Renal pelvis (tissue), 4 donors: Measurements from ENCODE around the gene MAPK7. TPM values are rescaled to one million over a fixed set of nuclear protein-coding genes. Genes with fewer than 3 reads are reported as not detected.
"Not testable (repeated sequence)": the region's sequence is repeated elsewhere in the genome, so short reads cannot be mapped to it uniquely, and the experiment has no call there.

Source experiments
- DNase-seq: peaks from one replicate; pipeline ENCODE4 v3.0.0-alpha.2; 2013
- polyA plus RNA-seq, 3 donors: library from polyadenylated mRNA; unstranded; fragments of 120-200 nt; gene quantifications; one replicate each; pipeline ENCODE4 v1.2.1, GENCODE V29; 2013; ENCODE audit not compliant: insufficient read length in 3 of 3

The MAPK7 gene
- polyA plus RNA-seq, 3 donors: 25.0 to 31.6 (median 29.3) TPM

DNA sequence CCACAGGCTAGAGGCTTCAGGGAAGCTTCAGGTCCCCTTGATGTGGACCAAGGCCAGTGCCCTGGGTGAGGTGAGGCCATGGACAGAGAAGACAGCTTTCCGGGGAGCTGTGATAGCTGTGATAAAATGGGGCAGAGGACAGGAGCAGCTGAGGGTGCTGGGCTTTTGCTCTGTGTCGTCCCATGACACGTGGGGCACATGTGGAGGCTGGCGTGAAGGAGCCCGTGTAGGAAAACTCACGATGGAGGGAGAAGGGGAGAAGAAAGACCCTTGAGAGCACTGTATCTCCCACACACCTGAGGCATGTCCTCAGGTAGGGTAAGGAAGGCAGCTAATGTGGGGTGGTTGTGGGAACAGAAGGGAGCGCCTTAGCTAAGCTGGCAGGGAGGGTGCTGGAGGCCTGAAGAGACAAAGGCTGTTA lies 37.1 kb upstream of the MAPK7 start:
- no peak for DNase-seq

DNA sequence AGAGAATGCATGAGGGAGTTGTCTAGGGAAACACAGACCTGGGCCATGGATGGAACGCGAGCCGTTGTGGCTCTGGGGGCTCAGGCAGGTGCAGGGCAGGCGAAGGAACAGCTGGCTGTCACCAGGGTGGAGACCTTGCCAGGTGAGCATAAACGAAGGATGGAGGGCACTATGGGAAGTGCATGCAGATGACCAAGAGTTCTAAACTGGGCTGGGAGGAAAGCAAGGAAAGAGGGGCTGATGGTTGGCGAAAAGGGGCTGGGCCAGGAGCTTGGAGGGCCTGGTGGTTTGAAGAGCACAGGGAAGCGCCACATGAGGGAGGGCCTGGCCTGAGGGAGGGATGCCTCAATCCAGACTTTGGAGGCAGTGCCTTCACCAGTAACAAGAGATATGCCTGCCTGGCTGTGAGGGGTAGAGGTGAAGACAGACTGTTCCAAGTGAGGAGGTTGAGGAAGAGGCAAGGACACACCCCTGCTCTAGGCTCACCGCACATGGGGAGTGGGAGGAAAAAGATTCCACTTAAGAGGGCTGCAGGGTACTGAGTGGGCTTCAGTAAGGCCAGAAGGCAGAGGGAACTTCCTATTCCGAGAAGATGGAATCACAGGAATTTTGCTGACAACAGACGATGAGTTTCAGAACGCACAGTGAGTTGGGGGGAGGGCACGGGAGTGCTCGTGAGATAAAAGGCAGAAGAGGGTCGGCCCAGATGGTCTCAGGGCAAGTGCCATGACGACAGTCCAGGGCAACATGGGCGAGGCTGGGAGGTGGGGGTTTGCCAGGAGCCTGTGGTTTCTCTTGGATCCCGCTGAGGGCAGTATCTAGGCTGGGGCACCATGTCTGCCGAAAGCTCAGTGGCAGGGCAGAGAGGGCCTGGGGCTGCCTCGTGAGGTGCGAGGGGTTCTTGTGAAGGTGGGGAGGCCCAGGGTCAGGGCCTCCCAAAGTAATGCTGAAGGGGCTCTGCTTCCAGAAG lies 36.4 kb upstream of the MAPK7 start:
- DNase-seq: no peak

DNA sequence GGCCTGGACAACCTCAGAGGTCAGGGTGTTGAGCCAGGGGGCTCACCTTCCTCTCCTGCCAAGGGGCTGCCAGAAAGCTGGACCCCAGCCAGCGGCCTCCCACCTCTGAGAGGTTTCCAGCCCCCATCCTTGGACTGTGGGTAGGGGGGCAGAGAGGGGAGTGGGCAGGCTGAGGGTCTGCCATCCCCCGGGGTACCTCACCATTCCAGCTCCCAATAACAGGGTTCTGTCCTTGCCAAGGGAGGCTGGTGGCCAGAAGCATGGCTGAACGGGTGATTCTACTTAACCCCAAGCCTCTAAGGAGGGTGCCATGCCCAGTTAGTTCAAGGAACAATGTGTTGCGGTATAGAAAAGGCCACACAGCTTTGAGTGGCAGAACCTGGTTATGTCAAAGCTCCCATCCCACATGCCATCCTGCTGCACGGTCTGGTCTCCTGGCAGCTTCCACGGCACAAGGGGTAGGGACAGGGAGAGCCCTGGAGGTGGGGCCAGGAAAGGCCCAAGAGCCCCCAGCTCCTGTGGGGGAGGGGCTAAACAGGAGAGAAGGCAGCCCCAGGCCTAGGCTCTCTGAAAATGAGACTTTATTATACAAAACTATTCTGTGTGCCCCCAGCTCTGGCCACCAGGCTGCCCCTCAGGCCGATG lies 35.6 kb upstream of the MAPK7 start:
- no peak for DNase-seq

DNA sequence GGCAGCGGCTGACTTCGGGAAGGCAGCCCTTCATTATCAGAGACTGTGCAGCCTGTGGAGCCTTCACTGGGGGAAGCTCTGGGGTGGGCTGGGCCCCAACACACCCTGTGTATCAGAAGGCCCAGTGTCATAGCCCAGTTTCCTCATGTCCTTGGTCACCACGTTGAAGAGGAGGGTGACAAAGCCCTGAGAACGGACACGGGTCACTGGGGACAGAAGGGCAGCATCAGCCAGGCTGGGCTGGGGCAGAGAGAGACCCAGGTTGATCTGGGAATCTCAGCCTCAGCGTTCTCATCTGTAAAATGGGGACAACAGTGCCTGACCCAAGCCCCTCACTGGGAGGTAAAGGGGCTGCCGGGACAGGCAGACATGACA lies 35.1 kb upstream of the MAPK7 start:
- no peak for DNase-seq

DNA sequence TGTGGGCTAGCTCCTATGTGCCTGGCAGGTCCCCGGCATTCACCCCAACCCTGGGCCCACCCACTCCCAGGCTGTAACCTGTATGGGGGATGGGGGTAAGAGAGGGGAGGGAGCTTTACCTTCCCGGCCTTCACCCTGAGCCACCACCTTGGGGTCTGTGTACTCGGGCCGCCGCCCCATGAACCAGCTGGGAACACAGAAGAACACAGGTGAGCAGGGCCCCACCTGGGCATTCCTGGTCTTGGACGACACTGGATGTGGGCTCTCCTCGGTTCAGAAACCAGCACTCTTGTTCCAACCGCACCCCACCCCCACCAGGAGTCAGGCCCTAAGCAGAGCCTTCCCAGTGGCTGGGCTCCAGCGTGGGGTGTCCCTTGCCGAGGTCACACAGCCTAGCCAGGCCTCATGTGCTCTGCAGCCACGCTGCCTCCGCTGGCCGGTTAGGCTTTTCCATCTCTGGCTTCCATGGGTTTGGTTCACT lies 34.6 kb upstream of the MAPK7 start:
- DNase-seq: no peak

DNA sequence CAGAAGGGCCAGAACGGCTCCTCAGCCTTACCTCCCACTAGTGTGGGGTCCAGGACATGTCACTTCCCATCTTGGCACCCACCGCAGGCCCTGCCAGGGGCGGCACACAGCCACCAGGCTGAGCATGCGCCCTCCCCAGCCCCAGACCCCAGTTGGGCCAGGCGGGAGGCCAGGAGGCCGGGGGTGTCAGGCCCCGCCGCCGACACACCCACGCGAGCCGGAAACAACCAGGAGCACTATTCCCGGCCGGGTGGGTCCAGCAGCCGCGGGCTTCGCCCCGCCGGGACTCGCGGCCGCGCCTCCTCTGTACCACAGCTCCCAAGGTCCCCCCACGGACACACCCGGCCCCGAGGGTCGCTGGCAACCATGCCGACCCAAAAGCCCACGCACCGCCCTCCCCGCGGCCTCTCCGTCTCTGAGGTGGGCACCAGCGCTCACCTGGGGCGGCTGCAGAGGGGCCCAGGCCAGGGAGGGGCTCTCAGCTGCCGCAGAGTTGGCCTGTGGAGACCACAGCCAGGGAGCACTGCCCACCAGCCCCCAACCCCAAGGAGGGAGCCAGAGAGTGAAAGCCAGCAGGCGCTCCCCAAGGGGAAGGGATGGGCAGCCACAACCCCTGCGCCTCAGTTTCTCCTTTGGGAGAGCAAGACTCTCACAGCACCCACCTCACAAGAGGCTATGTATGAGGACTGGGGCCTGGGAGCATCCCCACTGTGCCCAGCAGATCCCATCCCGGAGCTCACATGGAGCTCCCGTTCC lies 33.8 kb upstream of the MAPK7 start:
- no peak for DNase-seq

DNA sequence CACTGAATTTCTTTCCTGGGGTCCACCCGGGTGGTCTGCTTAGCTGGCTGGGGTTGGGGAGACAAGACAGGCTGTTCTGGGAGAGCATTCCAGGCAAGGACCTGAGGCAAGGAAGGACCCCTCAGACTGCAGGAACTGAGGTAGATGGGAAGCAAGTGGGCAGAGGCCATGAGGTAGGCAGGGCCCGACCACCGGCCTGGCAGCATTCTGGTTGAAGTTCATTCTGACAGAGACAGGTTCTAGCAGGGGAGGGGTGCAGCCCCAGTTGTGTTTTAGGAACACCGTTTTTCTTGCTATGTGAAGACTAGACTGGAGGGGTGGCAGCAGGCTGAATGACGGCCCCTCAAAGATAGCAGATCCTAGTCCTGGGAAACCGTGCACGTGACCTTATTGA lies 33.2 kb upstream of the MAPK7 start:
- no peak for DNase-seq

DNA sequence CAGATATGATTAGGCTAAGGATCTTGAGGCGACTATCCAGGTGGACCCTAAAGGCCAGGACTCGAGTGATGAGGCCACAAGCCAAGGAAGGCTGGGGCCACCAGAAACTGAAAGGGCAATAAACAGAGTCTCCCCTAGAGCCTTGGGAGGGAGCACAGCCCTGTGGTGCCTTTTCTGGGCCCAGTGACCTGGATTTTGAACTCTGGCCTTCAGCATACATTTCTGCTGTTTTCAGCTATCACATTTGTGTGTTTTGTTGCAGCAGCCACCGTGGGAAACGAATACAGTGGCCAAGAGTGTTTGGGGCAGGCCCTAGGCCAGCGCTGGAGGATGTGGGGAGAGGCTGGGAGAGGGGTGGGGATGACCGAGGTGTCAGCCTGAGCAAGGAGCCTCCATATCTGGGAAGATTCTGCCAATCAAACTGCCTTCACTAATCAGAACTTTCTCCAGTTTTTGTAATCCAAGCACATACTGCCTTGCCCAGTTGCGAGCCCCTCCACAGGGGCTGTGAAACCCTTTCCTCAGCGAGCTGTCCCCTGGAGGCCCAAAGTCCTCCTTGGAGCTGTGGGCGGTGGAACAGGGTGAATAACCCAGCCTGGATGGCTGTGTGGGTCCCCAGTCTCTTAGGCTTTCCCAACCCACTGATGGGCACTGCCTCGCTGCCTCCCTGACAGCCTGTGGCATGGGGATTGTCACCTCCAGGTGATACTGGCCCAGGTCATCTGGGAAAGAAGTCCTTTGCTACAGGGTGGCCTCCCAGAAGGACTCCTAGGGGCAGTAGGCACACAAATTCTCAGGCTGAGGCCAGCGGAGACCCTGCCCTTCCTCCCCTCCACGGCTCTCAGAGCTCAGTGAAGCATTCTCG lies 32.6 kb upstream of the MAPK7 start:
- no peak for DNase-seq

DNA sequence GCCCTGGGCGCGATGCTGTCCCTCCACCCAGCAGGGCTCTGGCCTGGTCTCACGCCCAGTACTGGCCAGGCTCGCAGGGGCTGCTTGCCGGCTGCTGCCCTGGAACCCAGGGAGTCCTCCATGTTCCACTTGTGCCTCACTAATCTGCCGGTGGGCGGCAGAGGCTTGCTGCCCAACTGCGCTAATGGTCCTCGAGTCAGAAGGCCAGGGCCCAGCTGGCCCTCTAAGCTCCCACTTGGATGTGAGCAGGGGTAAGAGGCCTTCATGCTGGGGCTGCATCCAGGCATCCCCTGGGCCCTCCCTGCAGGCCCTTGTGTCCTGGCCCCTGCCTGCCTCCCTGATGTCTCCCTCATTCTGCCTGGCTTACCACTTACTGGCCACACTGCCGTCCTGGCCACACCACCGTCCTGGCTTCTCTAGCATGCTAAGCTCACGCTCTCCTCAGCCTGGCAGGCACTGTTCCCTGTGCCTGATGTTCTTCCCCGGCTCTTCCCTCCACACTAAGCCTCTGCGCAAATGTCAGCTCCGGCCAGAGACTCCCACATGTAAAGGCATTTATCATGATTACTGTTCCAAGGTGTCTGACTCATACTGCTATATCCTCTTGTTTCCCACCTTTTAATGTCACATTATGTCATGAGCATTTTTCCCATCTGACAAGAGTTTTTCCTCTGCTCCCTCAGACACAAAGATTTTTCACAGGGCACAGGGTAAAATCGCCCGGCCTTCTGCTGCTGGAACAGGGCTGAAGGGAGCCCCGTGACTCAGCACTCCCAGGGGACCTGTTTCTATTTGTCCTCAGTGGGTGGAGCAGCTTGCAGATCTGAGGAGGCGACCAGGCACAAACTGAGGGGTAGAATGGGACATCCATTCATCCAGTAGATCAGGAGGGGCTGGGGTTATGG lies 31.7 kb upstream of the MAPK7 start:
- no peak for DNase-seq

DNA sequence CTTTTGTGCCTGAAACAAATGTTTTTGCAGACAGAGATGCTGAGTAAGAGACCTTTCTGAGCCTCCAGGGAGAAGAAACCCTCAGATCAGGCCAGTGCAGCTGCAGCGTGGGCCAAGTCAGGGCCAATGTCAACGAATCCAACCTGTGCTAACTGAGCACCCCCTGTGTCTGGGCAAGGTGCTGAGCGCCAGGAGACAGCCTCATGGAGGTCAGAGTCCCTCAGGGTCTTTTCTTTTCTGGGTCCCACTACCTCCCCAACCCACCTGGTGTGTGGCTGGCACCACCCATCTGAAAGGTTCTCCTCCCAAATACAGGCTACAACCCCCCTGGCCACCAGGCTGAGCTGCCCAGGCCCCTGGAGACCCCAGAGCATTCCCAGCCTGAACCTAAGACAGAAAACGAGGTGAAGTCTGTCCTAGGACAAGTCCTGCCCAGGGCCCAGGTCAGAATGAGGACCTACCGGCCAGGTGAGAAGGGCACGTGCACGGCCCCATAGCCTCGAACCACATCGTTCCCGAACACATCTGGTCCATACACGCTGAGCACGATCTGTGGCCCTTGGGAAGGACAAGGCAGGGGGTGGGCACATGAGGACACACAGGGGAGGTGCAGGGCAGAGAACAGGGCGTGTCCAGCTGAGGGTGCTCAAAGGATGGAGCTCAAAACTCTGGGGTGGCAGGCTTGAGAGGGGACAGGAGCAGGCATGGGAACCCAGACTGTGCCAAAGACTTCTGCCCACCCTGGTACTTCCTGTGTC lies 30.8 kb upstream of the MAPK7 start:
- no peak for DNase-seq

DNA sequence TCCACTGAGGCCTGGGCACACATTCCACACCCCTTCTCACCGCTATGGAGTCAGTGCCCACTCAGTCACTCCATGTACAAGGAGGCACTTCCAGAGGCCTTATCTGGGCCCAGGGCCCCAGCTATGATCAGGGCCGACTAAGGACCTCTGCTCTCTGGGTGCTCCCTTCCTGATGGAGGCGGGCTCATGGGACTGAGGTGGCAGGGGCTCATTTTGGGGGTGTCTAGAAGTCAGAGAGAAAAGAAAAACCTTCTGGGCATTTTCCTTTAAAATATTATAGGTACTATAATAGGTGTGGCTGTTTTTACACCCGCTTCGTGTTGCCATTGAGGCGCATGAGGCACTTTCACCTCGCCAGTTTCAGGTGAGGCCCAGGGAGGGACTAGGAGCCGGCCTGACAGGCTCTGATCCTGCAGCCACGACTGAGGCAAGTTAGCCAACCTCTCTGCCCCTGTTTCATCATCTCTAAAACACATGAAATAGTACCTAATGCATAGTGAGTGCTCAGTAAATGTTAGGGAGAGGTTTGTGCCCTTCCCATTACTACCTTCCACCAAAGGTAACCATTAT lies 30.1 kb upstream of the MAPK7 start:
- no peak for DNase-seq

DNA sequence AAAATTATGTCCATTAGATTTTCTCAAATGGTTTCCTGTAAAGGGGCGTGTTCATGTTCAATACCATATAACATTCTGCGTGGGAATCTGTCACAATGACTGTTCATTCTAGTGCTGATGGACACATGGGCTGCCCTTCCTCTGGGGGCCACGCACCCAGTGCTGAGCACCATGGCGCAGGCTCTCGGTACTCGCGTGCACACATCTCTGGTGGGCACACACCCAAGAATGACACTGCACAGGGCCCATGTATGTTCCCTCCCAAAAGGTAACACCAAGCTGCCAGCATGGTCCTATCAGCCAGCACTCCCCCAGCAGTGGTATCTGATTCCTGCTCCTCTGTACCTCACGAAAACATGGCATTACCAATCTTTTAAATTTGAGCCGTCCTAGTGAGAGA lies 29.5 kb upstream of the MAPK7 start:
- no peak for DNase-seq

DNA sequence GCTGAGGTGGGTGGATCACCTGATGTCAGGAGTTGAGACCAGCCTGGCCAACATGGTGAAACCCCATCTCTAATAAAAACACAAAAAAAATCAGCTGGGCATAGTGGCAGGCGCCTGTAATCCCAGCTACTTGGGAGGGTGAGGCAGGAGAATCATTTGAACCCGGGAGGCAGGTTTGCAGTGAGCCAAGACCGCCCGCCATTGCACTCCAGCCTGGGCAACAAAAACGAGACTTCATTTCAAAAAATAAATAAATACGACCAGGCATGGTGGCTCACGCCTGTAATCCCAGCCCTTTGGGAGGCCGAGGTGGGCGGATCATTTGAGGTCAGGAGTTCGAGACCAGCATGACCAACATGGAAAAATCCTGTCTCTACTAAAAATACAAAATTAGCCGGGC lies 24.9 kb upstream of the MAPK7 start:
- not testable (repeated sequence) for DNase-seq

DNA sequence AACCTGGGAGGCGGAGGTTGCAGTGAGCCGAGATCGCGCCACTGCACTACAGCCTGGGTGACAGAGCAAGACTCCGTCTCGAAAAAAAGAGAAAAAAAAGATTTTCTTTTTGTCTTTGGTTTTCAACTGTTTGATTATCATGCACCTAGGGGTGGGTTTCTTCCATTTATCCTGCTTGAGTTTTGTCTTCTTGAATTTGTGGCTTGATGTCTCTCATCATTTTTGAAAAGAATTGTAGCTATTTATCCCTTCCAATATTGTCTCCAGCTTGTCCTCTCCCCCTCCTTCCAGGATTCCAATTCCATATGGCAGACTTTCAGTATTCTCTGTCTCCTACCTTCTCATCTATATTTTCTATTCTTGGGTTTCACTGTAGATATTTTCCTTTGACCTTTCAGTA lies 23.6 kb upstream of the MAPK7 start:
- DNase-seq: no peak

DNA sequence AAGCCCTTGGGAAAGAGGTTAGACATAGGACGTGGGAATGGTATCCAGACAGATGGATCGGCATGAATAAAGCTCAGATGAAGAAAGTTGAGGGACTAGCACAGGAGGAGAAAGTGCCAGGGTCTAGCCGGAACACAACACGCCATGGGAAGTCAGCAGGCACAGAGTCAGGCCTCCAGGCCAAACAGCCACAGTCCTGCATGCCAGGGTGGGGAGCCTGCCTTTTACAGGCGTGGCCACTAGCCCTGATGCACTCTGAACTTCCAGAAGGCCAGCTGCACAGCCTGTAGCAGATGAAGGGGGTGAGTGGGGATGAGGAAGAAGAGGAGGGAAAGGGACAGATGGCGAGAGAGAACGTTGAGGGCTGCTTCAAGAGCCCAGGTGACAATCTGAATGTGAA lies 20.9 kb upstream of the MAPK7 start:
- no peak for DNase-seq

DNA sequence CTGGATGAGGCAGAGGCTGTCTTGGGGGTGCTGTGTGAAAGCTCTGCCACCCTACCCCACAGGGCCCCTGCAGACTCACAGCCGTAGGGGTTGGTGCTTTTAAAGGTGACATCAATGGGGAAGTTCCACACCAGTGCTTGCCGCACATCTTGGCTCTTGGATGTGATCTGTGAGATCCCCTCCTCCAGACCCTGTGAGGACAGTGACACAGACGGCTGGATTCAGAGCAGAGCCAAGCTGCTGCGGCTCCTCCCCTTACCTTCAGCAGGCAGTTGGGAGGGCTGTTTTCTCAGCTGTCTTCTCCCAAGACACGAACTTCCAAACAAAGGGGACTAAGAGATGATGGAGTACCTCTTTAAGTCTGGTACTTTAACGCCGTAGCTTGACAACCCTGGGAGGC lies 20.5 kb upstream of the MAPK7 start:
- DNase-seq: no peak

DNA sequence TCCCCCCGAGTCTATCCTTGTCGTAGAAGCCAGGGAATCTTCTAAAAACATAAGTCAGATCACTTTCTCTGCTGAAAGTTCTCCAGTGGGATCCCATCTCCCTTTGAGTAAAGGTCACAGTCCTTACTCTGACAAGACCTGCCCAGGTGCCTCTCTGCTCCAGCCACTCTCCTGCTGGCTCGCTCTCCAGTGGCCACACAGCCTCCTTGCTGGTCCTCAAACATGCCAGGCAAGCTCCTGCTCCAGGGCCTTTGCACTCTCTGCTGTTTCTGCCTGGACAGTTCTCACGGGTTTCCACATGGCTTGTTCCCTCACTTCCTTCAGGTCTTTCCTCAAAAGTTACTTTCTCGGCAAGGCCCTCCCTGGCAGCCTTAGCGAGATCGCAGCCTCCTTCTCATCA lies 19.1 kb upstream of the MAPK7 start:
- no peak for DNase-seq

DNA sequence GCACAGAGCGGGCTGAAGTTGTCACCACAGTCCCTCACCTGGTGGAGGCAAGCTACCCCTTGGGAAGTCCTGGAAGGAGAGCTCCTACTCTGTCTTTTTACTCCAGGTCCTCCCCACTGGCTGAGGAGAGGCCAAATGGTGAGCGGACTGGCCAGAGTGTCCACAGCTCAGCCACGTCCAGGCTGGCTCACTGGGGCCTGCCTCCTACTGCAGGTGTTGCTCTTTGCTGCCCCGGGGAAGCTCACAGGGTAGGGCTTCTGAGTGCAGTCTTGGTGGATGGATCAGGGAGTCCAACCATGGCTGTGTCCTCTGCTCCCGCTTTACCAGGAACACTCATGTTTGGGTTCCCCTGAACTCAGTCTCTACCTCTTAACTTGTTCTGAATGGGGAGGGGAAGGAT lies 18.4 kb upstream of the MAPK7 start:
- DNase-seq: no peak

DNA sequence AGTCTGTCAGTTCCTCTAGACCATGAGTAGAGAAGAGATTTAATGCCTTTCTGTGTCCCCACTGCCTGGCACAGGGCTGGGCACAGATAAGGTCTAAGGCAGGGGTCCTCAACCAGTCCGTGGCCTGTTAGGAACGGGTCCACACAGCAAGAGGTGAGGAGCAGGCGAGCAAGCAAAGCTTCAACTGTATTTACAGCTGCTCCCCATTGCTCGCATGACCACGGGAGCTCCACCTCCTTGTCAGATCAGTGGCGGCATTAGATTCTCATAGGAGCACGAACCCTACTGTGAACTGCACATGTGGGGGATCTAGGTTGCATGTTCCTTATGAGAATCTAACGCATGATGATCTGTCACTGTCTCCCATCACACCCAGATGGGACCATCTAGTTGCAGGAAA lies 17.5 kb upstream of the MAPK7 start:
- DNase-seq: no peak
